GM19467 (cell line): Measurements from ENCODE around the gene PPDPF.

Experiments used
- ATAC-seq: cut with Tn5 transposase; IDR thresholded peaks from one replicate; pipeline ENCODE4 v1.9.1; 2021; ENCODE audit warnings: mild to moderate bottlenecking, moderate library complexity; ENCODE audit not compliant: unreplicated experiment

The PPDPF gene

GRCh38 chr20:63536241-63536977, 15.8 kb downstream of the PPDPF start:
- ATAC-seq, result no peak

- ATAC-seq, result peak; percentile 11
These were observed 16.5 kb downstream of the PPDPF start, which contains the start of gene PTK6 for GRCh38 chr20:63536997-63537524. TSS of gene PTK6 (minus strand) at chr20:63537376. CDS start at chr20:63537314, 62 bp downstream.

GRCh38 chr20:63537525-63538203, 17.1 kb downstream of the PPDPF start:
- peak; percentile 86 for ATAC-seq

GRCh38 chr20:63538204-63539091, 17.9 kb downstream of the PPDPF start:
- no peak for ATAC-seq

GRCh38 chr20:63539092-63539430, 18.5 kb downstream of the PPDPF start:
- ATAC-seq, result no peak

GRCh38 chr20:63539441-63540370, 19.1 kb downstream of the PPDPF start:
- ATAC-seq, result no peak

- ATAC-seq, result no peak
These were observed 20.0 kb downstream of the PPDPF start for GRCh38 chr20:63540417-63541186.

- no peak for ATAC-seq
These were observed 20.8 kb downstream of the PPDPF start for GRCh38 chr20:63541371-63541770.

GRCh38 chr20:63542031-63542559, 21.5 kb downstream of the PPDPF start:
- no peak for ATAC-seq

- ATAC-seq, result no peak
These were observed 22.1 kb downstream of the PPDPF start for GRCh38 chr20:63542696-63543095.

- ATAC-seq, result no peak
These were observed 22.6 kb downstream of the PPDPF start for GRCh38 chr20:63543131-63543530.

- no peak for ATAC-seq
These were observed 23.2 kb downstream of the PPDPF start for GRCh38 chr20:63543733-63544132.

GRCh38 chr20:63544241-63544957, 23.8 kb downstream of the PPDPF start:
- no peak for ATAC-seq

GRCh38 chr20:63544958-63545516, 24.5 kb downstream of the PPDPF start:
- no peak for ATAC-seq

GRCh38 chr20:63545814-63546213, 25.2 kb downstream of the PPDPF start:
- ATAC-seq, result no peak

- no peak for ATAC-seq
These were observed 25.8 kb downstream of the PPDPF start for GRCh38 chr20:63546256-63546955.

- ATAC-seq, result no peak
These were observed 26.6 kb downstream of the PPDPF start for GRCh38 chr20:63546956-63547724.
